ENCODE data around the gene BCORL1.

The BCORL1 gene

GRCh38 chrX:130049821-130050220, 67.4 kb downstream of the BCORL1 start:
- Histone ChIP-seq H3K4me1 (ENCODE audit: low read length) (no peaks in the 10 kb centered on the region), H3K79me2 (ENCODE audit: low read length) (no peaks in the 10 kb centered on the region), H3K9me3 (replicated peaks; ENCODE audit: insufficient read depth, low read length) (no peaks in the 10 kb centered on the region), H2AFZ (ENCODE audit: low read length) (no peak overlapping the region), H3K4me2 (ENCODE audit: low read depth, low read length) (no peak overlapping the region), H4K20me1 (ENCODE audit: insufficient read depth, low read length) (no peaks in the 10 kb centered on the region), H3F3A (ENCODE audit: insufficient read depth, low read length) (no peaks in the 10 kb centered on the region), H3K9ac (ENCODE audit: low read length) (no peak overlapping the region), H3K36me3 (replicated peaks; ENCODE audit: insufficient read depth, low read length) (no peaks in the 10 kb centered on the region), H3K27ac (ENCODE audit: low read length) (no peak overlapping the region), H3K27me3 (replicated peaks; ENCODE audit: insufficient read depth, low read length) (no peaks in the 10 kb centered on the region), H3K9me2 (replicated peaks; ENCODE audit: insufficient read depth, low read length) (no peaks in the 10 kb centered on the region), H3K4me3 (ENCODE audit: low read length) (no peak overlapping the region)
- no peak for TF ChIP-seq CTCF (IDR thresholded peaks at IDR 0.05; ENCODE audit: low read length)
- no peak for TF ChIP-seq EZH2phosphoT487 (IDR thresholded peaks at IDR 0.05; ENCODE audit: low read length)
- no peak for TF ChIP-seq EZH2 (optimal IDR thresholded peaks at IDR 0.05; ENCODE audit: low read depth, low read length)
- no peak for DNase-seq

GRCh38 chrX:130051176-130051845, 68.9 kb downstream of the BCORL1 start:
- TF ChIP-seq CTCF (IDR thresholded peaks at IDR 0.05; ENCODE audit: low read length) = no peak
- TF ChIP-seq EZH2phosphoT487 (IDR thresholded peaks at IDR 0.05; ENCODE audit: low read length) = no peak
- TF ChIP-seq EZH2 (optimal IDR thresholded peaks at IDR 0.05; ENCODE audit: low read depth, low read length) = no peak
- H2AFZ ChIP-seq (ENCODE audit: low read length) = no peak overlapping the region
- H3K79me2 ChIP-seq (ENCODE audit: low read length) = no peaks in the 10 kb centered on the region
- H4K20me1 ChIP-seq (ENCODE audit: insufficient read depth, low read length) = no peaks in the 10 kb centered on the region
- no peaks in the 10 kb centered on the region for H3K9me3 ChIP-seq (replicated peaks; ENCODE audit: insufficient read depth, low read length)
- no peaks in the 10 kb centered on the region for H3K36me3 ChIP-seq (replicated peaks; ENCODE audit: insufficient read depth, low read length)
- H3F3A ChIP-seq (ENCODE audit: insufficient read depth, low read length) = no peaks in the 10 kb centered on the region
- no peaks in the 10 kb centered on the region for H3K9me2 ChIP-seq (replicated peaks; ENCODE audit: insufficient read depth, low read length)
- no peak overlapping the region for H3K4me2 ChIP-seq (ENCODE audit: low read depth, low read length)
- no peaks in the 10 kb centered on the region for H3K27me3 ChIP-seq (replicated peaks; ENCODE audit: insufficient read depth, low read length)
- H3K4me3 ChIP-seq (ENCODE audit: low read length) = no peak overlapping the region
- H3K27ac ChIP-seq (ENCODE audit: low read length) = no peak overlapping the region
- H3K9ac ChIP-seq (ENCODE audit: low read length) = no peak overlapping the region
- DNase-seq = no peak
- no peaks in the 10 kb centered on the region for H3K4me1 ChIP-seq (ENCODE audit: low read length)

DNA sequence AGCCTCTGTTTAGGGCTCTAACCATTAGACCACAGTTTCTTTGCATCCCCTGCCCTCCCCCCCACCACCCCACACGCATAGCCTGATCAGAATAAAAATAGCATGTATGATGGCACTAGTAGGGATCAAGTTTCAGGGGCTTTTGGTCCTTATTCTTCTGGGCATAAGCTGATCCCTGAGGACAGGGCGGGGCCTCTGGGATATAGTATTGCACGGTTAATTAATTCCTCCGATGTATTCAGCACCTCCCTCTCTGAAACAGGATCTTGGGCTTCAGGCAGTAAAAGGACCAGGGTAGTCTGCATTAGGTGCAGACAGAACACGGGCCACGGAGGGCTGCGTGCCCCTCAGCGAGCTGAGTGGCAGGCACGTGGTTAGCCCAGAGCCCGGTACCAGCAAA, 70.8 kb downstream of the BCORL1 start:
- no peaks in the 10 kb centered on the region for H3K27me3 ChIP-seq (replicated peaks; ENCODE audit: insufficient read depth, low read length)
- H3K9me2 ChIP-seq (replicated peaks; ENCODE audit: insufficient read depth, low read length) = no peaks in the 10 kb centered on the region
- no peaks in the 10 kb centered on the region for H3F3A ChIP-seq (ENCODE audit: insufficient read depth, low read length)
- H4K20me1 ChIP-seq (ENCODE audit: insufficient read depth, low read length) = no peaks in the 10 kb centered on the region
- H3K27ac ChIP-seq (ENCODE audit: low read length) = no peak overlapping the region
- no peak overlapping the region for H2AFZ ChIP-seq (ENCODE audit: low read length)
- H3K4me3 ChIP-seq (ENCODE audit: low read length) = no peak overlapping the region
- H3K9me3 ChIP-seq (replicated peaks; ENCODE audit: insufficient read depth, low read length) = no peaks in the 10 kb centered on the region
- no peak overlapping the region for H3K4me2 ChIP-seq (ENCODE audit: low read depth, low read length)
- no peaks in the 10 kb centered on the region for H3K36me3 ChIP-seq (replicated peaks; ENCODE audit: insufficient read depth, low read length)
- DNase-seq = no peak
- H3K4me1 ChIP-seq (ENCODE audit: low read length) = no peaks in the 10 kb centered on the region
- TF ChIP-seq EZH2phosphoT487 (IDR thresholded peaks at IDR 0.05; ENCODE audit: low read length) (no peak), EZH2 (optimal IDR thresholded peaks at IDR 0.05; ENCODE audit: low read depth, low read length) (no peak), CTCF (IDR thresholded peaks at IDR 0.05; ENCODE audit: low read length) (no peak)
- H3K9ac ChIP-seq (ENCODE audit: low read length) = no peak overlapping the region
- H3K79me2 ChIP-seq (ENCODE audit: low read length) = no peaks in the 10 kb centered on the region

All from MM.1S (cell line).